K562 (cell line): ENCODE measurements around the gene KSR2.

Source experiments
- CTCF ChIP-seq, 3 experiments: IDR thresholded peaks in 2 of 3; conservative IDR thresholded peaks in 1 of 3; 2 replicates each; pipeline ENCODE4 v1.5.1; 2011 to 2012; ENCODE audit warnings: low read length in 3 of 3, mild to moderate bottlenecking in 3 of 3, control low read depth in 2 of 3, improper control_type of control experiment in 1 of 3, inconsistent platforms in 1 of 3, low read depth in 1 of 3, mixed read lengths in 1 of 3, moderate library complexity in 1 of 3; ENCODE audit not compliant: insufficient read depth in 2 of 3
- EGR1 ChIP-seq: fragments of 450-650 bp; conservative IDR thresholded peaks from 2 replicates; pipeline ENCODE4 v1.6.1; 2017; ENCODE audit warnings: mild to moderate bottlenecking
- GTF2F1 ChIP-seq: IDR thresholded peaks from 2 replicates; pipeline ENCODE4 v1.6.1; 2011; ENCODE audit warnings: low read depth, low read length, improper control_type of control experiment
- IRF2 ChIP-seq: sonication (generic); formaldehyde crosslinking; IDR thresholded peaks from 2 replicates; pipeline ENCODE4 v1.8.1; 2022; ENCODE audit warnings: mild to moderate bottlenecking, missing genetic modification reagents
- MIER1 ChIP-seq: fragments of 450-650 bp; IDR thresholded peaks from 2 replicates; pipeline ENCODE4 v1.6.1; 2016; ENCODE audit warnings: antibody characterized with exemption, mild to moderate bottlenecking, low read depth
- POLR2A ChIP-seq: fragments of 450-650 bp; conservative IDR thresholded peaks from 2 replicates; pipeline ENCODE4 v1.6.1; 2016
- RFX5 ChIP-seq: IDR thresholded peaks from 2 replicates; pipeline ENCODE4 v1.6.1; 2011; ENCODE audit warnings: low read depth, mild to moderate bottlenecking, improper control_type of control experiment, low read length
- SREBF1 ChIP-seq: fragments of 150-350 bp; IDR thresholded peaks from 2 replicates; pipeline ENCODE4 v1.6.1; 2014; ENCODE audit warnings: antibody characterized with exemption, low read depth, low read length, borderline replicate concordance
- TF ChIP-seq, protein P1 (sequence below), 2 experiments: fragments of 450-650 bp; formaldehyde crosslinking in 1 of 2; IDR thresholded peaks; 2 replicates each; pipeline versions ENCODE4 v1.4.0 to v1.6.1; 2014 to 2020; ENCODE audit warnings: mild to moderate bottlenecking in 2 of 2, borderline replicate concordance in 1 of 2, low read depth in 1 of 2
- TF ChIP-seq, protein P2 (sequence below): sonication (generic); formaldehyde crosslinking; IDR thresholded peaks from 2 replicates; pipeline ENCODE4 v1.8.0; 2022; ENCODE audit warnings: missing genetic modification reagents, mild to moderate bottlenecking, borderline replicate concordance

- TF ChIP-seq CTCF (IDR thresholded peaks at IDR 0.05 in 2 of 3, conservative IDR thresholded peaks at IDR 0.05 in 1 of 3; ENCODE audit: insufficient read depth in 2 of 3, low read depth in 1 of 3, low read length in 3 of 3) = no peak
- TF ChIP-seq POLR2A = no peak
- TF ChIP-seq GTF2F1 = no peak
- TF ChIP-seq MIER1 = no peak
- TF ChIP-seq, protein P1, sequence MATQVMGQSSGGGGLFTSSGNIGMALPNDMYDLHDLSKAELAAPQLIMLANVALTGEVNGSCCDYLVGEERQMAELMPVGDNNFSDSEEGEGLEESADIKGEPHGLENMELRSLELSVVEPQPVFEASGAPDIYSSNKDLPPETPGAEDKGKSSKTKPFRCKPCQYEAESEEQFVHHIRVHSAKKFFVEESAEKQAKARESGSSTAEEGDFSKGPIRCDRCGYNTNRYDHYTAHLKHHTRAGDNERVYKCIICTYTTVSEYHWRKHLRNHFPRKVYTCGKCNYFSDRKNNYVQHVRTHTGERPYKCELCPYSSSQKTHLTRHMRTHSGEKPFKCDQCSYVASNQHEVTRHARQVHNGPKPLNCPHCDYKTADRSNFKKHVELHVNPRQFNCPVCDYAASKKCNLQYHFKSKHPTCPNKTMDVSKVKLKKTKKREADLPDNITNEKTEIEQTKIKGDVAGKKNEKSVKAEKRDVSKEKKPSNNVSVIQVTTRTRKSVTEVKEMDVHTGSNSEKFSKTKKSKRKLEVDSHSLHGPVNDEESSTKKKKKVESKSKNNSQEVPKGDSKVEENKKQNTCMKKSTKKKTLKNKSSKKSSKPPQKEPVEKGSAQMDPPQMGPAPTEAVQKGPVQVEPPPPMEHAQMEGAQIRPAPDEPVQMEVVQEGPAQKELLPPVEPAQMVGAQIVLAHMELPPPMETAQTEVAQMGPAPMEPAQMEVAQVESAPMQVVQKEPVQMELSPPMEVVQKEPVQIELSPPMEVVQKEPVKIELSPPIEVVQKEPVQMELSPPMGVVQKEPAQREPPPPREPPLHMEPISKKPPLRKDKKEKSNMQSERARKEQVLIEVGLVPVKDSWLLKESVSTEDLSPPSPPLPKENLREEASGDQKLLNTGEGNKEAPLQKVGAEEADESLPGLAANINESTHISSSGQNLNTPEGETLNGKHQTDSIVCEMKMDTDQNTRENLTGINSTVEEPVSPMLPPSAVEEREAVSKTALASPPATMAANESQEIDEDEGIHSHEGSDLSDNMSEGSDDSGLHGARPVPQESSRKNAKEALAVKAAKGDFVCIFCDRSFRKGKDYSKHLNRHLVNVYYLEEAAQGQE (IDR thresholded peaks at IDR 0.05; ENCODE audit: borderline replicate concordance) = no peak
- TF ChIP-seq, protein P1 (CRISPR knock-in tag; IDR thresholded peaks at IDR 0.05; ENCODE audit: low read depth) = no peak
- no peak for TF ChIP-seq EGR1
- TF ChIP-seq, protein P2, sequence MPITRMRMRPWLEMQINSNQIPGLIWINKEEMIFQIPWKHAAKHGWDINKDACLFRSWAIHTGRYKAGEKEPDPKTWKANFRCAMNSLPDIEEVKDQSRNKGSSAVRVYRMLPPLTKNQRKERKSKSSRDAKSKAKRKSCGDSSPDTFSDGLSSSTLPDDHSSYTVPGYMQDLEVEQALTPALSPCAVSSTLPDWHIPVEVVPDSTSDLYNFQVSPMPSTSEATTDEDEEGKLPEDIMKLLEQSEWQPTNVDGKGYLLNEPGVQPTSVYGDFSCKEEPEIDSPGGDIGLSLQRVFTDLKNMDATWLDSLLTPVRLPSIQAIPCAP = no peak
- TF ChIP-seq SREBF1 = no peak
- TF ChIP-seq RFX5 = no peak
- TF ChIP-seq IRF2 (CRISPR knock-in tag) = no peak
Observed at GRCh38 chr12:117404940-117405339, 563.9 kb downstream of the KSR2 start.
